Measurements from ENCODE around the gene STBD1.

Gene STBD1

DNA sequence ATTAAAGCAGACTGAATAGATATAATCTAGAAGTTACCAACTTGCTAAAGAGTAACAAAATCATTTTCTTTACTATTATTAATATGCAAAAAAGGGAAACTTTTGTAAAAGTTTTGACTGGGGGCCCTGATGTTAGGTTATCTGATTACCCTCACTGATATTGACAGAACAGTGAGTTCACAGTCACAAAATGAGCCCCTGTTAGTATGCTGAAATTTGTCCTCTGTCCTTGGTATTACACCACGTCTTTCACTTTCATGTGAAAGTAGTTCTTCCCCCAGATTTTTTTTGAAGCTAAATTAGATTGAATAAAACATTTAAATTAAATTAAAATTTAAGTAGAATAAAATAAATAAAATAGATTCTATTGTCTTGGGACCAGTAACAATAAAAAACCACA is 5.9 kb downstream of the STBD1 start:
- no peak for DNase-seq (ENCODE audit: low read depth, low spot score)
- POLR2A ChIA-PET, result no interaction called here
- CTCF ChIA-PET, result interaction anchor here (0.8 kb wide), 1 partner anchor 66 kb away, joined by 3 read pairs; no protein-coding TSS in a partner anchor
- H3K4me3 ChIP-seq (ENCODE audit: low read depth, low read length), result no peak overlapping the region
- TF ChIP-seq, protein P1, sequence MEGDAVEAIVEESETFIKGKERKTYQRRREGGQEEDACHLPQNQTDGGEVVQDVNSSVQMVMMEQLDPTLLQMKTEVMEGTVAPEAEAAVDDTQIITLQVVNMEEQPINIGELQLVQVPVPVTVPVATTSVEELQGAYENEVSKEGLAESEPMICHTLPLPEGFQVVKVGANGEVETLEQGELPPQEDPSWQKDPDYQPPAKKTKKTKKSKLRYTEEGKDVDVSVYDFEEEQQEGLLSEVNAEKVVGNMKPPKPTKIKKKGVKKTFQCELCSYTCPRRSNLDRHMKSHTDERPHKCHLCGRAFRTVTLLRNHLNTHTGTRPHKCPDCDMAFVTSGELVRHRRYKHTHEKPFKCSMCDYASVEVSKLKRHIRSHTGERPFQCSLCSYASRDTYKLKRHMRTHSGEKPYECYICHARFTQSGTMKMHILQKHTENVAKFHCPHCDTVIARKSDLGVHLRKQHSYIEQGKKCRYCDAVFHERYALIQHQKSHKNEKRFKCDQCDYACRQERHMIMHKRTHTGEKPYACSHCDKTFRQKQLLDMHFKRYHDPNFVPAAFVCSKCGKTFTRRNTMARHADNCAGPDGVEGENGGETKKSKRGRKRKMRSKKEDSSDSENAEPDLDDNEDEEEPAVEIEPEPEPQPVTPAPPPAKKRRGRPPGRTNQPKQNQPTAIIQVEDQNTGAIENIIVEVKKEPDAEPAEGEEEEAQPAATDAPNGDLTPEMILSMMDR (IDR thresholded peaks at IDR 0.05; ENCODE audit: insufficient read depth, low read length, missing control alignments), result no peak

DNA sequence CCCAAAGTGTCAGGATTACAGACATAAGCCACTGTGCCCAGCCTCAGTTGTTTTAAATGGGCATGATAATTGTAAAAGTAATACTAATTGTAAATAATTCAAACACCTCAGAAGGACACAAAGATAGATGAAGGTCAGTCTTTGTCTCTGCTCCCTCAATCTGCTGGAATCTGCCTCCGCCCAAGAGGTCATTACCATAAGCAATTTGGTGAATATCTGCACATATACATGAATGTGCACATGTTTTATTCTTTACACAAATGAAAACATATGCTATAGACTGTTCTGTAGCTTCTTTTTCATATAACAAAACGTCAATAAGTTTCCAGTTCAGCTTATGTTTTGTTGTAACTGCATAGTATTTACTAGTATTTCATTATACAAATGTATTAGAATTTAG is 7.0 kb downstream of the STBD1 start:
- no peak for DNase-seq (ENCODE audit: low read depth, low spot score)
- CTCF ChIA-PET, result interaction anchor here (2.7 kb wide), 1 partner anchor 134 kb away, joined by 10 read pairs; no protein-coding TSS in a partner anchor
- TF ChIP-seq, protein P1 (IDR thresholded peaks at IDR 0.05; ENCODE audit: insufficient read depth, low read length, missing control alignments), result no peak
- no peak overlapping the region for H3K4me3 ChIP-seq (ENCODE audit: low read depth, low read length)
- POLR2A ChIA-PET, result no interaction called here

DNA sequence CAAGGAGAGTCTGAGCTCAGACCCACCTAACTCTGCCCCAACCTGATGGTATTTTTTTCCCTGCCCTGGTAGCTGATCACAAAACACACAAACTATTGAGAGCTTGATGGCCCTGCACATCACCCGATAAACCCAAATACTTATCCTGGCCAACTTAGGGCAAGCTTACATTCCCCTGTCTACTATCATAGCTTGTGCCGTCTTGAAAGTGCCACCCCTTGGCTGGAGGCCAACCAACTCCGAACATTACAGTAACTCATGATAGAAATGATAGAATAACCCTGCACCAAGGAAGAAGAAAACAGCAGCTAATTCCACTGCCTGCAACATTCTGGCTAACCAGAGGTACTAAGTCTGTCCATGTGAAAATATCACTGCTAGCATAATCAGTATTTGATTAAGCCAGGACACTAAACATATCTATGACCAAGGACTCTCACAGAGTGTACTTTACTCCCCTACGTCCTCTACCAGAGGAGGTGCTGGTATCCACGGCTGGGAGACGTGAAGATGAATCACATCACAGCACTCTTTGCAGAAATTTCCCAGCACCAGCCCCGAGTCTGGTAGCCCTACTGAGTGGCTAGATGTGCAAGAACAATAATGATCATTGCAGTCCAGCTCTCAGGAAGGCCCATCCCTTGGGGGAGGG is 8.9 kb downstream of the STBD1 start:
- POLR2A ChIA-PET, result interaction anchor here (1.9 kb wide), 1 partner anchor 9 kb away, joined by 7 read pairs; the partner anchor contains the start of gene STBD1
- no peak for DNase-seq (ENCODE audit: low read depth, low spot score)
- TF ChIP-seq, protein P1 (IDR thresholded peaks at IDR 0.05; ENCODE audit: insufficient read depth, low read length, missing control alignments), result no peak
- H3K4me3 ChIP-seq (ENCODE audit: low read depth, low read length), result no peak overlapping the region
- CTCF ChIA-PET, result interaction anchor here (2.1 to 2.7 kb wide), 2 partner anchors 8 to 136 kb away, joined by 9 to 10 read pairs; partner anchors contain the start of gene STBD1

DNA sequence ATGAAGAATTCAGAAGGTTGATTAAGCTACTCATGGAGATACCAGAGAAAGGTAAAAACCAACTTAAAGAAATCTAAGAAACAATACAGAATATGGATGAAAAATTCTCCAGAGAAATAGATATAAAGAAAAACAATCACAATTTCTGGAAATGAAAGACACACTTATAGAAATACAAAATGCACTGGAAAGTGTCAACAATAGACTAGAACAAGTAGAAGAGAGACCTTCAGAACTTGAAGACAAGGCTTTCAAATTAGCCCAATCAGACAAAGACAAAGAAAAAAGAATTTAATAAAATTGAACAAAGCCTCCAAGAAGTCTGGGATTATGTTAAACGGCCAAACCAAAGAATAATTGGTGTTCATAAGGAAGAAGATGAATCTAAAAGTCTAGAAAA is 9.6 kb downstream of the STBD1 start:
- H3K4me3 ChIP-seq (ENCODE audit: low read depth, low read length), result no peak overlapping the region
- DNase-seq (ENCODE audit: low read depth, low spot score), result no peak
- POLR2A ChIA-PET, result no interaction called here
- CTCF ChIA-PET, result interaction anchor here (2.1 to 2.7 kb wide), 2 partner anchors 9 to 137 kb away, joined by 9 to 10 read pairs; partner anchors contain the start of gene STBD1
- TF ChIP-seq, protein P1 (IDR thresholded peaks at IDR 0.05; ENCODE audit: insufficient read depth, low read length, missing control alignments), result no peak

DNA sequence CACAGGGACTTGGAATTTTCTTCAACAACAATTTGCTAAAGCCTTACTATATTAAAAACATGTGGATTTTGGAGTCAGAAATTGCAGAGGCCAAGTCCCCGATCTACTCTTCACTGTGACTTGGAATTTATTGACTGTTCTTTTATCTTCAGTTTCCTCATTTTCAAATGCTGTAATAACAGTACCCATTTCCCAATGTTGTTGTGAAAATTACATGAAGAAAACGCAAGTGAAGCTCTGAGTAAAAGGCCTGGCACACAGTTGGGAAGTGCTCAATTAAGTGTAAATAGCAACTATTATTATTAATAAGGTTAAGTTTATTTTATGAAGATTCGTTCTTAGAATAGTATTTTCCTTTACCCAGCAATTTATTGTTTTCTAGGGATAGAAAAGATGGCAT is 15.7 kb downstream of the STBD1 start:
- no peak for DNase-seq (ENCODE audit: low read depth, low spot score)
- H3K4me3 ChIP-seq (ENCODE audit: low read depth, low read length), result no peak overlapping the region
- POLR2A ChIA-PET, result no interaction called here
- TF ChIP-seq, protein P1 (IDR thresholded peaks at IDR 0.05; ENCODE audit: insufficient read depth, low read length, missing control alignments), result no peak
- CTCF ChIA-PET, result interaction anchor here (2.4 kb wide), 1 partner anchor 15 kb away, joined by 10 read pairs; the partner anchor contains the start of gene STBD1

DNA sequence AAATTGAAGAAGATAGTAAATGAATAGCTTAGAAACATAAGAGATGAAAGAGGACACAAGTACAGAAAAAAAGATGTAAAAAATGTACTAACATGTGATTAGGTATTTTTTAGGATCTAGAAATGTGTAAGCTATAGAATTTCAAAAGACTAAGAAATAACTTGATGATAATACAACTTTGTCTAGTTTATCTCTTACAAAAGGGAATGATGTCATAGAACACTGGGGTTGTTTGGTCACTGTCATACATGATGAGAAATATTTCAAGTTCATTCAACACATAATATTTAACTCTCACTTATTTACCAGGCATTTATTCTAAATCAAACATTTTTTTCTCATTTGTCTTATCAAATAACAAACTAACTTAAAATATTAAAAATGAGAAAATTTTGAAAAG is 18.5 kb downstream of the STBD1 start:
- ChIA-PET CTCF (interaction anchor here (1.4 kb wide), 1 partner anchor 18 kb away, joined by 4 read pairs; the partner anchor contains the start of gene STBD1), POLR2A (no interaction called here)
- H3K4me3 ChIP-seq (ENCODE audit: low read depth, low read length), result no peak overlapping the region
- TF ChIP-seq, protein P1 (IDR thresholded peaks at IDR 0.05; ENCODE audit: insufficient read depth, low read length, missing control alignments), result no peak
- DNase-seq (ENCODE audit: low read depth, low spot score), result no peak
